OCI-M2 (cell line): ENCODE measurements around the gene IL17C.

Experiments
- DNase-seq: peaks from one replicate; lab custom pipeline; 2025; ENCODE audit not compliant: unreplicated experiment; lab: John Stamatoyannopoulos, UW

IL17C gene

DNA sequence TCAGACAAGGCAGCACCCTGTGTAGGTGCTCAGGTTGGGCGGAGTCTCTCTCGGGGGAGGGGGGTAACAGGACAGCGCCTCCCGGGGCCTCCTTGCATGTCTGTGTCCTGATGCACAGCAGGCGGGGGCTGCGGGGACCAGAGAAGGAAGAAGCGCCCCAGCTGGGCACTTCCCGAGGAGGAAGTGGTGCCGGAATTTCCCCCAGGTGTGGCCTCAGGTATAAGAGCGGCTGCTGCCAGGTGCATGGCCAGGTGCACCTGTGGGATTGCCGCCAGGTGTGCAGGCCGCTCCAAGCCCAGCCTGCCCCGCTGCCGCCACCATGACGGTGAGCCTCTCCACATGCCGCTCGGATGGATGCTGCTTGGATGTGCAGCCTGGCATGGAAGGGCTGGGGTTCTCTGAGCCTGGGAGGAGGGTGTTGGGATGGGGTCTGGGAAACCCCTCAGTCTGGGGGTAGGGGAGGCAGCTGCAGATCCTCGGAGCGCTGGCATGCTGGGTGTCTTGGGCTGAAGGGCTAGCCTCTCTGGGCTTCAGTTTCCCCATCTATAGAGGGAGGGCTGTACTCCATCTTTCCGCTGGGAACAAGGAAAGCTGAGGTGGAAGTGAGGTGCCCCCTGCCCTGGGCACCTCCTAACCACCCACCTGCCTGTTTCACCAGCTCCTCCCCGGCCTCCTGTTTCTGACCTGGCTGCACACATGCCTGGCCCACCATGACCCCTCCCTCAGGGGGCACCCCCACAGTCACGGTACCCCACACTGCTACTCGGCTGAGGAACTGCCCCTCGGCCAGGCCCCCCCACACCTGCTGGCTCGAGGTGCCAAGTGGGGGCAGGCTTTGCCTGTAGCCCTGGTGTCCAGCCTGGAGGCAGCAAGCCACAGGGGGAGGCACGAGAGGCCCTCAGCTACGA lies at the start of gene IL17C:
Gene IL17C (plus strand): TSS at position 250 of the 908 bp plus-strand sequence. CDS start 70 bp downstream, at position 320.
- no peak for DNase-seq

DNA sequence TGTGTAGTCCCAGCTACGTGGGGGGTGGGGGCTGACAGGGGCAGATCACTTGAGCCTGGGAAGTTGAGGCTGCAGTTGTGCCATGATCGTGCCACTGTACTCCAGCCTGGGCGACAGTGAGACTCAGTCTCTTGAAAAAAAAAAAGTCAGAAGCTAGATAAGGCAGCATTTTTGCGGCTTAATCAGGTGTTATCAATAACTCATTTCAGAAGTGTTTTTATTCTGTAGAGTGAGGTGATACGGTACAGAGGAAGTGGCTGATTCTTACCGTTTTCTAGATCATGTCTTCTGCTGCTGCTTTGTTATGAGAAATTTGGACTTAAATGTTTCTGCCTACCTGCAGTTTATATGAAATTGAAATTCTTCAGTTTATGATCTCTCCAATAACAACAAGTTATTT lies 49.6 kb upstream of the IL17C start:
- no peak for DNase-seq

DNA sequence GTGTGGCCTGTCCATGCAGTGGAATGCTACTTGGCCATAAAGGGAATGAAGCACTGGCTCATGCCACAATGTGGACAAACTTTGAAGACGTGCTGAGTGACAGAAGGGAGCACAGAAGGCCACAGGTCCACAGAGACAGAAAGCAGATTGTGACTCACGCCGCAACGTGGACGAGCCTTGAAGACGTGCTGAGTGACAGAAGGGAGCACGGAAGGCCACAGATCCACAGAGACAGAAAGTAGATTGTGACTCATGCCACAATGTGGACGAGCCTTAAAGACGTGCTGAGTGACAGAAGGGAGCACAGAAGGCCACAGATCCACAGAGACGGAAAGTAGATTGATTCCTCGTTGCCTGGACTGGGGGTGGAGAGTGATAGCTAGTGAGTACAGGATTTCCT lies 48.9 kb upstream of the IL17C start:
- DNase-seq, result no peak

DNA sequence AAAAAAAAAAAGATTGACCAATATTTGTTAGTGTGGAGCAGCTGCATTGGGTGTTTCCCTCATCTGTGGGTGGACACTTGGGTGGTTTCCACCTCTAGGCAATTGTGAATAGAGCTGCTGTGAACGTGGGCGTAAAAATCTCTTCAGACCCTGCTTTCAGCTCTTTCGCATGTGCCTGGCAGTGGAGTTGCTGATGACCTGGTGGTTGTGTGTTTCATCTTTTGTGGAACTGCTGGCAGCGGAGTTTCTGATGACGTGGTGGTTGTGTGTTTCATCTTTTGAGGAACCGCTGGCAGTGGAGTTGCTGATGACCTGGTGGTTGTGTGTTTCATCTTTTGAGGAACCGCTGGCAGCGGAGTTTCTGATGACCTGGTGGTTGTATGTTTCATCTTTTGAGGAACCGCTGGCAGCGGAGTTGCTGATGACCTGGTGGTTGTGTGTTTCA lies 46.8 kb upstream of the IL17C start:
- DNase-seq, result no peak

DNA sequence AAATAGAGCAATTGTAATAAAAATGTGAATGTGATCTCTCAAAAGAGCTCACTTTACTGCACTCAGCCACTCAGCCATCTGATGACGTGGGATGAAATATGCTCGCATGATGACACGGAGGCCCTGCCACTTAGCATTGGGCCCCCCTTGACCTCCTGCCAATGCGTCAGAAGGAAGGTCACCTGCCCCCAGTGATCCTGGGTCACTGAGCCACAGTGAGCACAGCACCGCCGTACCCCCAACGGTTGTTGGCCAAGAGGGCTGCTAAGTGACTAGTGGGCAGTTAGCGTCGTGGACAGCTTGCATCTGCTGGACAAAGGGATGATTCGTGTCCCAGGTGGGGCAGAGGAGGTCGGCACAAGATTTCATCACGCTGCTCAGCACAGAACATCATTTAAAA lies 45.3 kb upstream of the IL17C start:
- DNase-seq, result no peak

- no peak for DNase-seq
Observed at GRCh38 chr16:88593489-88593888, 44.9 kb upstream of the IL17C start.

DNA sequence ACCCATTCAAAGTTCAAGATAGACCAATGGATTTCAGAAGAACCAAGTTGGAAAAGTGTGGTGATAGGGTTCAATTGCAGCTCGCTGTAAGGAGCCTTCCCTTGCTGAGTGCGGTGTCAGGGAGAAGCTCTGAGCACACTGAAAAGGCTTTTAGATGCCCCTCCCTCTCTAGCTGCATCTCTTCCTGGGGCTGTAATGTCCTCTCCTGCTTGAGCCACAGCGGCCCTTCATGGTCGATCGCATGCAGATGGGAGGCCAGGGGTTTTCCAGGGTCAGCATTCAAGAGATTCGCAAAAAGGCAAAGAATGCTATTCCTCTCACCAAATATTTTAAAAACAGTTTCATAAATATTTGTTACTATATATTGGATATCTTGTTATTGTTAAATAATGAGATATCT lies 44.5 kb upstream of the IL17C start:
- no peak for DNase-seq

DNA sequence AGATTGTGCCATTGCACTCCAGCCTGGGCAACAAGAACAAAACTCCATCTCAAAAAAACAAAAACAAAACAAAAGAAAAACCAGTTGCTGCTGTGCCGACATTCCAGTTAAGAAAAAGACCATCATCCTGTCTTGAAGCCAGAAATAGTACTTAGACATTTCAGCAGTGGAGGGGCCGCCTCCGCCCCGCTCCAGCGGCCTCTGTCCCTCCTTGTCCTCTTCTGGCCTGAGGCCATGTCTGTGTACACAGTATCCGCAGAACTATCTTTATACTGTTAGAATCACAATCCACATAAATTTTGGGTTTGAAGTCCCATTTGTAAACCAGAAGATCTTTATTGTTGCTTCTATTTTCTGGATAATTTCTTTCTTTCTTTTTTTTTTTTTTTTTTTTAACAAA lies 43.3 kb upstream of the IL17C start:
- DNase-seq, result no peak

- no peak for DNase-seq
Observed at GRCh38 chr16:88595921-88596320, 42.5 kb upstream of the IL17C start.

DNA sequence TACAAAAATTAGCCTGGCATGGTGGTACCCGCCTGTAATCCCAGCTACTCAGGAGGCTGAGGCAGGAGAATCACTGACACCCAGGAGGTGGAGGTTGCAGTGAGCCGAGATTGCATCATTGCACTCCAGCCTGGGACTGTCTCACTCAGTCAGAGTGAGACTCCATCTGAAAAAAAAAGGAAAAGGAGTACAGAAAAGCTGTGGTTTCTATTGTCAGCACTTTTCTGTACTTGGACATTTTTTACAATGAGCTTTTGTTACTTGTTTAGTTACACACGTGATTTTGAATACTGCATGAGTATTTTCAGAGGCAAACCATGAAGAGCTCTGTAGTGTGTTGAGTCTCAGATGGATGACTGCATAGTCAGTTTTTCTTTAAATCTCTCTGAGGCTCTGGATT lies 41.9 kb upstream of the IL17C start:
- DNase-seq, result no peak

DNA sequence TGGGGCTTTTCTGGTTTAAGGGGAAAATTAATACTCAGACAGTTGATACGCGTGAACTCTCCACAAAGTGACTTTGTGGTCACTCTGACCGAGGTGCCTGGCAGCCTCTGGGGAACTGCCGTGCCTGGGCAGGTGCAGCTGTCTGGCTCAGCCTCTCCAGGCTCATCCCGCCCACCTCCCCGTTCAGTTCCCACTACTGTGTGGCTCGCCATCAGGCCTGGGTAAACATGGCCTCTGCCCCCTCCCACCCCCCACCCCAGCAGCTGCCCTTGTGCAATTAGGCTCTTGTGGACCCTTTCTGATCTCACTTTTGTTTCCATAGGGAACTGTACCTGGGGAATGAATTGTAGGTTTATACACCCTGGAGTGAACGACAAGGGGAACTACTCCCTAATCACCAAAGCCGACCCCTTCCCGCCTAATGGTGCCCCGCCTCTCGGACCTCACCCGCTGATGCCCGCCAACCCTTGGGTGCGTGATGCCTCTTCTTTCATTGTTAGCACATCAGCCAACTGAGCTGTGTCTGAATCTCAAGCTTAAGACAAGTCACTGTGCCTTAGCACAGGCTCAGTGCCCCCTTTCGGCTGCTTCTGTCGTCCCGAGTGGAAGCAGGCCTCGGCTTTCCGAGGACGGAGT lies 40.4 kb upstream of the IL17C start:
- DNase-seq, result no peak

- DNase-seq, result no peak
Observed at GRCh38 chr16:88599092-88599733, 39.2 kb upstream of the IL17C start.

DNA sequence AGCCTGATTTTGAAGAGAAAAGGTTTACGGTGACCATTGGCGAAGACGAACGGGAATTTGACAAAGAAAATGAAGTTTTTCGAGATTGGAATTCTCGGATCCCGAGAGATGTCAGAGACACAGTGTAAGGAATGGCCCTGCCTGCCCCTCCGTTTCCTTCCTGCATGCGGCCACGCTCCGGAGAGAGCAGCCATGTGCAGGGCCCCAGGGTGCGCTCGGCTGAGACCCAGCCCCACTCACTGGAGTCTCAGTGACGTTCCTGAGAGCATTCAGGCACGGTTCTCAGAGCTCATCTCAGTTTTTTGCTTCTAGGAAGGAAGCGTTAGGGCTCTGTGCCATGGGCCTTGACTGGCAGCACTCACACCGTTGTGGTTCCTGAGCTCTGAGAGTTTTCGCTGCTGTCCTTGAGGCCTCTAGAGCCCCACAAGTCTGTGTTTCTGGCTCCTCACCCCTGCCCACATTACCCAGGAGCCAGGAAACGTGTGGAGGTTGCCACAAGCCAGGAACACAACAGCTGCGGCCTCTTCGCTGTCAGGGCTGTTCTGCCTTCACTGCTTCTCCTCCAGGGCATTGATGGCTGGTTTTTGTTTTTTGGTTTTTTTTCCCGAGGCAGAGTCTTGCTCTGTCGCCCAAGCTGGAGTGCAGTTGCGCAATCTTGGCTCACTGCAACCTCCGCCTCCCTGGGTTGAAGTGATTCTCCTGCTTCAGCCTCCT lies 38.4 kb upstream of the IL17C start:
- DNase-seq, result no peak

GRCh38 chr16:88600539-88600896 lies 37.9 kb upstream of the IL17C start:
- no peak for DNase-seq

GRCh38 chr16:88601313-88602036 lies 36.9 kb upstream of the IL17C start:
- DNase-seq, result no peak

GRCh38 chr16:88602091-88602490 lies 36.3 kb upstream of the IL17C start:
- no peak for DNase-seq

GRCh38 chr16:88605186-88606147 lies 32.9 kb upstream of the IL17C start:
- no peak for DNase-seq

DNA sequence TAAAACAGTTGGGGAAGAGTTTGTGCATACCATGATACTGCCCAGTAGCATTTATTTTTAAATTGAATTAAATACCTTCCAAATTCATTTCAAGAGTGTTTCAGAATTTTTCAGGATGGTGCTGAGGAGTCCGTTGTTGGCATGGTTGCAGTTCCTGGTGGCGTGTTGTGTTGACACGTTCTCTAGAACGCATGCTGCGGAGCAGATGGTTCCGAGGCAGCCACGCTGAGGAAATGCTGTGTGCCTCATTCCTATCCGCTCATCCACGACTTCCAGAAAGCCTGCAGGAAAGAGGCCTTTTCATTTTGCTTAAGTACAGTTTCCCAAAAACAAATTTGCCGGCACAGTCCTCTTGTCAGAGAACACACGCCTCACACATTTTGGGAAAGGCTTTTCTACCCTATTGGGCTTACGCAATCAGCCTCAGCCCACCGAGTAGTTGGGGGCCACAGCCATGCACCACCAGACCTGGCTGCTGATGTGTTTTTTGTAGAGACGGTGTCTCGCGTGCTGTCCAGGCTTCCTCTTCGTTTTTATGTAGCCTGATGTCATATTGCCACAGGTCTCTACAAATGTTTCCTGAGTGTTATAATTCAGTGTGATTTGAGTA lies 32.1 kb upstream of the IL17C start:
- no peak for DNase-seq

DNA sequence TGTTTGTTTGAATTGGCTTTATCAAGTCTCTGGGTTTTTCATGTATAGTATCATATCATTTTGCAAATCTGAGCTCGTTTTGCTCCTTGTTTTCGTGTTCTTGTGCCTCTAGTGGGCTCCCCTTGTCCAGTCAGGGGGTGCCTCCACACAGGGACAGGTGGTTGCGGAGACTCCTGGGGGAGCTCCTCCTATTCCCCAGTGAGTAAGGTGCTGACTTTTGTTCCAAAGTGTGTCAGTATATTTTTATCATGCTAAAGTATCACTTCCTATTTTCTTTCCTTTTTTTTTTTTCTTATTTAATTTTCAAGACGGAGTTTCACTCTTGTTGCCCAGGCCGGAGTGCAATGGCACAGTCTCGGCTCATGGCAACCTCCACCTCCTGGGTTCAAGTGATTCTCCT lies 30.3 kb upstream of the IL17C start:
- DNase-seq, result no peak
